NK-92 (cell line): ENCODE results near the gene MRPL57.
"Not testable (repeated sequence)": the region's sequence is repeated elsewhere in the genome, so short reads cannot be mapped to it uniquely, and the experiment has no call there.

Source experiments
- DNase-seq: peaks from one replicate; lab custom pipeline; 2025; ENCODE audit not compliant: unreplicated experiment; lab: John Stamatoyannopoulos, UW

The MRPL57 gene

DNA sequence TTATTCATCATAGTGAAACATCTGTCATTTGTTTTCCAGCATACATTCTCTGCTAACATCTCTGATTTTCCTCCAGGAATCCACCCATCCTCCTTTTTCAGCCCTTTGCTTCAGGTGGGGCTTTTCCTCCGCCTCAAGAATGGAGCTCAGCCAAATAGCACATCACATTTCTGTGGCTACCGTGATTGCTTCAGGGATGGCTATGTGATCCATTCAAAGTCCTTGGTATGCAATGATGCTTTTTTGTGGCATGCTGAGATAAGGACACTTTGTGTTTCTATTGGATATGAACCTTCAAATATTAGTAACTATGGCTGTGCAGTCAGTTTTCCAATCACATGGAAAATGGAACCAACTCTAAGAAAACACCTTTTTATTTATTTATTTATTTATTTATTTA lies 18.3 kb downstream of the MRPL57 start:
- not testable (repeated sequence) for DNase-seq

- not testable (repeated sequence) for DNase-seq
These were observed 21.3 kb downstream of the MRPL57 start for GRCh38 chr13:21197606-21198225.

- DNase-seq = not testable (repeated sequence)
These were observed 21.9 kb downstream of the MRPL57 start for GRCh38 chr13:21198391-21198790.

DNA sequence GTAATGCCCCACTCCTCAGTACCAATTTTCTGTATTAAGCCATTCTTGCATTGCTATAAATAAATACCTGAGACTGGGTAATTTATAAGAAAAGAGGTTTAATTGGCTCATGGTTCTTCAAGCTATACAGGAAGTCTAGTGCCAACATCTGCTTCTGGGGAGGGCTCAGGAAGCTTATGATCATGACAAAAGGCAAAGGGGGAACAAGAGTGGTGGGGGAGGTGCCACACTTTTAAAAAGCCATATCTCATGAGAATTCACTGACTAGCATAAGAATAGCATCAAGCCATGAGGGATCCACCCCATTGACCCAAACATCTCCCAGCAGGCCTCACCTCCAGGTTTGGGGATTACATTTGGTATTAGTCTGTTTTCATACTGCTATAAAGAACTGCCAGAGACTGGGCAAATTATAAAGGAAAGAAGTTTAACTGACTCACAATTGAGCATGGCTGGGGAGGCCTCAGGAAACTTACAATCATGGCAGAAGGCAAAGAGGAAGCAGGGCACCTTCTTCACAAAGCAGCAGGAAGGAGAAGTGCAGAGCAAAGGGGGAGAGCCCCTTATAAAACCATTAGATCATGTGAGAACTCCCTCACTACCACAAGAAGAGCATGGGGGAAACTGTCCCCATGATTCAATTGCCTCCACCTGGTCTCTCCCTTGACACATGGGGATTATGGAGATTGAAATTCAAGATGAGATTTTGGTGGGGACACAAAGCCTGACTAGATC lies 25.2 kb downstream of the MRPL57 start:
- DNase-seq = not testable (repeated sequence)

- no peak for DNase-seq
These were observed 26.5 kb downstream of the MRPL57 start for GRCh38 chr13:21202767-21203531.

DNA sequence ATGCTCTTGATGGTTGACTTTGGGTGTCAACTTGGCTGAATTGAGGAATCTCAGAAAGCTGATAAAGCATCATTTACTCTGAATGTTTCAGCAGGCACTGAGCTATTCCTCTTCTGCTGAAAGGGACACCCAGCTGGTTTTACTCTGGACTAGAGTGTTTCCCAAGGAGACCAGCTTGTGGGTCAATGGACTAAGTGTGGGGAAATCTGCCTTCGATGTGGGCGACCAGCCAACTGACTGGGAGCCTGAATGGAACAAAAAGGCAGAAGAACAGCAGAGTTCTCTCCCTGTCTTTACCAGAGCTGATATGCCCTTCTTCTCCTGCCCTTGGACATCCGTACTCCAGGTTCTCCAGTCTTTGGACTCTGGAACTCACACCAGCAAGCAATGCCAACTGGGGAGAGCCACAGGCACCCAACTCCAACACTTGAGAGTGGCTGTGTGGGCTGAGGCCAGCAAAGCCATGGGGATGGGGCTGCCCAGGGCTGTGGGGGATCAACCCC lies 32.2 kb downstream of the MRPL57 start:
- DNase-seq = no peak

DNA sequence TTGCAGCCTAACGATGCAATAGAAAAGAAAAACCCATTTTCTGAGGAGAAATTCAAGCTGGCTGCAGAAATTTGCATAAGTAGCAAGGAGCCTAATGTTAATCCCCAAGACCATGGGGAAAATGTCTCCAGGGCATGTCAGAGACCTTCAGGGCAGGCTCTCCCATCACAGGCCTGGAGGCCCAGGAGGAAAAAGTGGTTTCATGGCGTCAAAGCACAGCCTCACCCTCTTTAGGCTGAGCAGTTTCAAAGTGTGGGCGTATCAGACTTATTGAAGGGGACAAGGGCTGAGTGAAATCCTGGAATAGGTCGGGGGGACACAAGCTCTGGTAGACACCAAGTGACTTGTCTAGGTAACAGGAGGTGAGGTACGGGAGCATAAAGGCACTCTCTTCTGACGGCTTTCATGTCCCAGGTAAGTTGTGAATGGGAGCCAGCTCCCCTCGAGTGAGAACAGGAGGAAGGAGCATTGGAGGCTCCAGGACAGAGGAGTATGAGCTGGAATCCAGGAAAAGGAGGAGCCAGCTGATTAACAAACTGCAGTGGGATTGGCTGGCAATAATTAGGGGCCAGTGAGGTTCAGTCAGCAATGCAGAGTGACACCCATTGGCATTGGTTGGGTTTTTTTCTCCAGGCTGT lies 35.8 kb downstream of the MRPL57 start:
- DNase-seq = no peak

GRCh38 chr13:21215419-21215818 lies 39.0 kb downstream of the MRPL57 start:
- DNase-seq = not testable (repeated sequence)

GRCh38 chr13:21216332-21216731 lies 39.9 kb downstream of the MRPL57 start:
- DNase-seq = no peak

GRCh38 chr13:21218351-21219035 lies 42.0 kb downstream of the MRPL57 start:
- no peak for DNase-seq

GRCh38 chr13:21219036-21219381 lies 42.6 kb downstream of the MRPL57 start:
- DNase-seq = no peak

DNA sequence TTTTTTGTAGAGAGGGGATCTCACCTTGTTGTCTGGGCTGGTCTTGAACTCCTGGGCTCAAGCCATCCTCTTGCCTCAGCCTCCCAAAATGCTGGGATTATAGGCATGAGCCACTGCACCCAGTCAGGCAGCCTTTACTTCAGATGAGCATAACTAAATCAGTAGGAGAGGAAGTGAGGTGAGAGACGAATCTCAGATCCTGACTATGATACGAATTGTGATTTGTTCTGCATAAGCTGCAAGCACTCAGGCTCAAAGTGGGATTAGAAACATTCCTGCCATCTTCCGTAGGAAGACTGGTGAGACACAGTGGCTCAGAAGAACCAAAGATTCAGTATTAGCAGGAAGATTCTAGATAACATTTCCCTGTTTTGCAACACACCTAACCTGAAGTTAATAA lies 43.3 kb downstream of the MRPL57 start:
- not testable (repeated sequence) for DNase-seq

DNA sequence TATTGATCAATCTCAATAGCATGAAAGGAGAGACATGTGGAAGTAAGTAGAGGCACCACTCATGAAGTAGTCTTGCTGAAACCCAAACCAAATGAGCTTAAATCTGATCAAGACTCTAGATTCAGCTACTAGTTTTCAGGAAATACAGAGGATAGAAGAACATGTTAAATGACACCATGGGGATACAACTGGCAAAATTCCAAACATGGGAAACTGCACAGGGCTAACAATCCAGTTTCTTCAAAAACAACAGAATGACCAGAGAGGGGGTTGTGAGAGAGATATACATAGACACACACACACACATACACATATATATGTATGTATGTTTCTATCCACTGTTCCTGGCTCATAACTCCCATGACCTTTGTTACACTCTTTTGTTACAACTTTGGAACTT lies 44.8 kb downstream of the MRPL57 start:
- no peak for DNase-seq

- DNase-seq = no peak
These were observed 48.6 kb downstream of the MRPL57 start for GRCh38 chr13:21225082-21225481.

DNA sequence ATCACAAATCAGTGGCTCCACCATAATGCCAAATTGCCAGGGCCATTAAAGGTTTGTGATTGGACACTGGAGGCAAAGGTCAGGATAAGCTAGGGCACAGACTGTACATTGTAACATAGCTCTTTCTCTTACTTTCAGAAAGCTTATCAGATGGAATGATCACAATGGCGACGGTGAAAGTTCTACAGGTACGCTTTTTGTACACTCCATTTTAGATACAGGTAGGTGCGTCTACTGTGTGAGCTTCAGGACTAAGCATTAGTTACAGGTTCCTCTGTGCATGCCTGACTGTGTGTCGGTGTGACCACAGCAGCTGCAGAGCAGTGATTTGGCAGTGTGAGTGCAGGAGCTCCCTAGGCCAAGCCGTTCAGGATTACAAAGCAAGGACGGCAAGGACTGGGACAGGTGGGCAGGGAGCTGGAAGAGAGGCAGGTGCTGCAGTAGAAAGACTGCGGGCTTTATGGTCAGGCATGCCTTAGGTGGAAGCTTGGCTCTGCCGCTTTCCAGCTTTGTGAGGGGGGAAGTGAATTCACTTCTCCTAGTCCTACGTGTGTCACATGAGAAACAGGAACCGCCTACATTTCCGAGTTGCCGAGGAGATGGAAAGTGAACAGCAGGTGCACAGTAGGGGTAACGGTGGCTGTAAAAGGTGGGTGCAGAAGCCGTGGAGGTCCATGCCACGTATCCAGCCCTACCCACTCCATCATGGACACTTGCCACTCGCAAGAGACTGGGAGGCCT lies 49.6 kb downstream of the MRPL57 start:
- no peak for DNase-seq

DNA sequence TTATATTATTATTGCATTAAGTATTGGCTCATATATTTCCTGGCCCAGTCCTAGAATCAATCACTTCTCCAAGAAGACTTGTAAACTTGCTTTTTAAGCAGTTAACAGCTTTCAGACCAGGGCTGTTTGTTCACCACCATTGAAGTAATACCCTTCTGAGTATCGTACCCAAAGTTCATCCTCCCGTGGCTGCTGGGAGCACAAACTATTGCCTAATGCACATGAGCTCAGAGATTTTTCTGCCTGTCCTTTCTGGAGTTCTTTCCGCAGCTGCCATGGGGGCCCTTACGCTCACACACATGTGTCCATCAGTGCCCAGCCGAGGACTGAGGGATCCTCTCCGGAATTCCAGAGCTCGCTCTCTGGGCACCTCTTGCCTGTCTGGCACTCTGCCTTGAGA lies 51.5 kb downstream of the MRPL57 start:
- DNase-seq = no peak
